DOHH2 (cell line): ENCODE results near the gene EMID1.

Experiments used
- H3F3A ChIP-seq: fragments of 200-600 bp; sonication (generic), shearing (Covaris generic); 2 replicates; pipeline ENCODE4 v1.6.0; 2016; ENCODE audit warnings: antibody characterized with exemption, mild to moderate bottlenecking; ENCODE audit not compliant: control insufficient read depth, insufficient read depth
- H3K27ac ChIP-seq: fragments of 200-600 bp; sonication (generic); 2 replicates; pipeline ENCODE4 v1.5.1; 2014; ENCODE audit warnings: low read depth, mild to moderate bottlenecking, low read length, moderate library complexity
- H3K27me3 ChIP-seq: fragments of 200-600 bp; sonication (generic); 2 replicates; pipeline ENCODE4 v1.6.1; 2014; ENCODE audit warnings: mild to moderate bottlenecking, low read length, mixed read lengths; ENCODE audit not compliant: control insufficient read depth
- H3K36me3 ChIP-seq: fragments of 200-600 bp; sonication (generic); 2 replicates; pipeline ENCODE4 v1.6.1; 2014; ENCODE audit warnings: mild to moderate bottlenecking, low read length, moderate library complexity, mixed read lengths; ENCODE audit not compliant: control insufficient read depth
- H3K4me1 ChIP-seq: fragments of 200-600 bp; sonication (generic); 2 replicates; pipeline ENCODE4 v1.6.1; 2014; ENCODE audit warnings: mild to moderate bottlenecking, low read length, mixed read lengths; ENCODE audit not compliant: control insufficient read depth
- H3K4me2 ChIP-seq: fragments of 200-600 bp; sonication (generic); 2 replicates; pipeline ENCODE4 v1.6.0; 2014; ENCODE audit warnings: mild to moderate bottlenecking, low read length, moderate library complexity
- H3K4me3 ChIP-seq: fragments of 200-600 bp; sonication (generic); 2 replicates; pipeline ENCODE4 v1.5.1; 2014; ENCODE audit warnings: mild to moderate bottlenecking, low read length, mixed read lengths
- H3K79me2 ChIP-seq: fragments of 200-600 bp; sonication (generic); 2 replicates; pipeline ENCODE4 v1.6.1; 2014; ENCODE audit warnings: mild to moderate bottlenecking, low read length, mixed read lengths; ENCODE audit not compliant: control insufficient read depth
- H3K9me2 ChIP-seq: fragments of 200-600 bp; sonication (generic); replicated peaks from 2 replicates; pipeline ENCODE4 v1.6.1; 2014; ENCODE audit warnings: mild to moderate bottlenecking, low read length, mixed read lengths; ENCODE audit not compliant: control insufficient read depth
- H3K9me3 ChIP-seq: fragments of 200-600 bp; sonication (generic); 2 replicates; pipeline ENCODE4 v1.6.1; 2014; ENCODE audit warnings: antibody characterized with exemption, low read length, mixed read lengths; ENCODE audit not compliant: control insufficient read depth, insufficient read depth
- H4K20me1 ChIP-seq: fragments of 200-600 bp; sonication (generic); 2 replicates; pipeline ENCODE4 v1.6.0; 2014; ENCODE audit warnings: low read depth, mild to moderate bottlenecking, antibody characterized with exemption, low read length, moderate library complexity; ENCODE audit not compliant: control insufficient read depth, insufficient read depth
- EZH2phosphoT487 ChIP-seq: fragments of 200-600 bp; sonication (generic); IDR thresholded peaks from 2 replicates; pipeline ENCODE4 v1.6.1; 2017; ENCODE audit warnings: borderline replicate concordance, mild to moderate bottlenecking, antibody characterized with exemption, low read length, moderate library complexity, mixed read lengths
- TF ChIP-seq, protein P1 (sequence below): fragments of 200-600 bp; sonication (generic); IDR thresholded peaks from one replicate; pipeline ENCODE4 v1.5.1; 2014; ENCODE audit warnings: antibody characterized with exemption, mild to moderate bottlenecking, low read depth, low read length; ENCODE audit not compliant: poor library complexity, severe bottlenecking

The EMID1 gene

DNA sequence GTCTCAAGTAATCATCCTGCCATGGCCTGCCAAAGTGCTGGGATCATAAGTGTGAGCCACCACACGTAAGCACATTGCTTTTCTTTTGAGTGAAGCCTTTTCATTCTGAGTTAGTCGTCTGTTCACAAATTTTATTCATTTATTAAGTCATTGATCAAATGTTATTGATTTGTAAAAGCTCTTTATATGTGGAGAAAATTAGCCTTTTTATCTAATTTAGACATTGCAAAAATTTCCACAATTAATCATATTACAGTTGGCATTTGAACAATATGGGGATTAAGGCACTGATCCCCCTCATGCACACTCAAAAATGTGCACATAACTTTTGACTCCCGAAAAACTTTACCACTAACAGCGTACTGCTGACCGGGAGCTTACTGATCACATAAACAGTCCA lies 7.5 kb upstream of the EMID1 start:
- Histone ChIP-seq H3K79me2 (no peaks in the 10 kb centered on the region), H3K4me3 (no peak overlapping the region), H4K20me1 (no peaks in the 10 kb centered on the region), H3K27ac (no peak overlapping the region), H3K9me3 (peaks cover 4% of the 10 kb centered on the region), H3K4me2 (no peak overlapping the region), H3K36me3 (no peaks in the 10 kb centered on the region), H3F3A (no peaks in the 10 kb centered on the region), H3K27me3 (peaks cover 2% of the 10 kb centered on the region; the same call in 1 of the 2 replicates), H3K4me1 (peaks cover 12% of the 10 kb centered on the region), H3K9me2 (no peaks in the 10 kb centered on the region)
- no peak for TF ChIP-seq EZH2phosphoT487
- TF ChIP-seq, protein P1, sequence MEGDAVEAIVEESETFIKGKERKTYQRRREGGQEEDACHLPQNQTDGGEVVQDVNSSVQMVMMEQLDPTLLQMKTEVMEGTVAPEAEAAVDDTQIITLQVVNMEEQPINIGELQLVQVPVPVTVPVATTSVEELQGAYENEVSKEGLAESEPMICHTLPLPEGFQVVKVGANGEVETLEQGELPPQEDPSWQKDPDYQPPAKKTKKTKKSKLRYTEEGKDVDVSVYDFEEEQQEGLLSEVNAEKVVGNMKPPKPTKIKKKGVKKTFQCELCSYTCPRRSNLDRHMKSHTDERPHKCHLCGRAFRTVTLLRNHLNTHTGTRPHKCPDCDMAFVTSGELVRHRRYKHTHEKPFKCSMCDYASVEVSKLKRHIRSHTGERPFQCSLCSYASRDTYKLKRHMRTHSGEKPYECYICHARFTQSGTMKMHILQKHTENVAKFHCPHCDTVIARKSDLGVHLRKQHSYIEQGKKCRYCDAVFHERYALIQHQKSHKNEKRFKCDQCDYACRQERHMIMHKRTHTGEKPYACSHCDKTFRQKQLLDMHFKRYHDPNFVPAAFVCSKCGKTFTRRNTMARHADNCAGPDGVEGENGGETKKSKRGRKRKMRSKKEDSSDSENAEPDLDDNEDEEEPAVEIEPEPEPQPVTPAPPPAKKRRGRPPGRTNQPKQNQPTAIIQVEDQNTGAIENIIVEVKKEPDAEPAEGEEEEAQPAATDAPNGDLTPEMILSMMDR: no peak

DNA sequence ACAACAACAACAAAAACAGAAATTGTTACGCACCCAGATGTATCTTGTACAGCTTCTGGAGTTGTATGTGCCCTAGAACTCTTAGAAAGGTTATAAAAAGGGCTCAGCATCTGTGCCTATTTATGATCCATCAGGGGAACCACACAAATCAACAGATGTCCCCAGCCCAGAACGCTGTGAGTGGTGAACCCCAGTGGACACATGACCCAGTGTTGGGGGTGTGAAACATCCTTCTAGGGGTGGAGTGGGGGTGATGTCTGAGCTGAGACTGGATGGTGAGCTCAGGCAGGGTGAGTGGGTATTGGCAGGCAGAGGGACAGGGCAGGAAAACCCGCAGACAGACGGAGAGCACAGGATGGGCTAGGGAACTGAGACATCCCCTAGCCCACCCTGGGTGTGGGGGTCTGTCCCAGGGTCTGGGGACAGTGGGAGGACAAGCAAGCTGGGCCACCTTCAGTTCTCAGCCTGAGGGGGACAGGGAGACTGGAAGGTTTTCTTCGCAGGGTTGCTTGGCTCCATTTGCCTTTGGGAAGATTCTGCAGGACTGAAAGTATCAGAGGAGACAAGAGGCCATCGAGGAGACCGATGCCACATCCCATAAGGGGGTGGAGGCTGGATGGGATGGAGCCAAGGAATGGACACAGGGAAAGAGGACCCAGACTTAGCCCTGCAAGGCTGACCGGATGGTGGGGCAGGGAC lies 5.8 kb upstream of the EMID1 start:
- H3K9me2 ChIP-seq: no peaks in the 10 kb centered on the region
- H4K20me1 ChIP-seq: no peaks in the 10 kb centered on the region

DNA sequence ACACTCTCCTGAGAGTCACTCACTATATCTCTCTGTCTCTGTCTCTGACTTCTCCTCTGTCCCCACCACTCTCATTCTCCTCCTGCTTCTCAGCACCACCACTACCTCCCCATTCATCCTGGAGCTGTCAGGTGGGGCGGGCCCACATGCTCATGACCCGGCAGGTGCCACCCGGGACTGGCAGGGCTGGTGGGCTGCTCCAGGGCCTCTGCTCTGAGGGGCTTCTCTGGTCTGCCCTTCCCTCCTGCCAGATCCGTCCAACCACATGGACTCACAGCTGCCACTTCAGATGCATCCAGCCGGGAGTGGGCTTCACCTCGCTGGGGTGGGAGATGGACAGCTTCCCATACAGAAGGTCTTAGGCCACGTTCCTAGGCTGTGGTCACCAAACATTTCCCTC lies 4.8 kb upstream of the EMID1 start:
- H3K4me3 ChIP-seq: no peak overlapping the region
- no peak overlapping the region for H3K4me2 ChIP-seq
- H3F3A ChIP-seq: no peaks in the 10 kb centered on the region
- H3K9me2 ChIP-seq: no peaks in the 10 kb centered on the region
- H3K27ac ChIP-seq: no peak overlapping the region
- TF ChIP-seq, protein P1: no peak
- no peak for TF ChIP-seq EZH2phosphoT487
- H3K4me1 ChIP-seq: peaks cover 12% of the 10 kb centered on the region
- H3K27me3 ChIP-seq: peaks cover 20% of the 10 kb centered on the region
- H4K20me1 ChIP-seq: no peaks in the 10 kb centered on the region
- H3K9me3 ChIP-seq: no peaks in the 10 kb centered on the region
- no peaks in the 10 kb centered on the region for H3K79me2 ChIP-seq
- H3K36me3 ChIP-seq: no peaks in the 10 kb centered on the region

More for the DNA sequence above, 5.8 kb upstream of the EMID1 start:
- Histone ChIP-seq H3K36me3 (no peaks in the 10 kb centered on the region), H3K79me2 (no peaks in the 10 kb centered on the region), H3K4me3 (no peak overlapping the region), H3K4me1 (peaks cover 12% of the 10 kb centered on the region), H3F3A (no peaks in the 10 kb centered on the region), H3K27ac (no peak overlapping the region), H3K27me3 (peaks cover 13% of the 10 kb centered on the region), H3K4me2 (no peak overlapping the region), H3K9me3 (no peaks in the 10 kb centered on the region; the same call in 1 of the 2 replicates)
- TF ChIP-seq, protein P1: no peak
- TF ChIP-seq EZH2phosphoT487: no peak
